GM19372 (cell line): ENCODE data around the gene MSI2.

Experiments
- ATAC-seq: cut with Tn5 transposase; IDR thresholded peaks from one replicate; pipeline ENCODE4 v1.9.1; 2021; ENCODE audit warnings: mild to moderate bottlenecking, low read depth, moderate library complexity; ENCODE audit not compliant: unreplicated experiment

MSI2 gene

DNA sequence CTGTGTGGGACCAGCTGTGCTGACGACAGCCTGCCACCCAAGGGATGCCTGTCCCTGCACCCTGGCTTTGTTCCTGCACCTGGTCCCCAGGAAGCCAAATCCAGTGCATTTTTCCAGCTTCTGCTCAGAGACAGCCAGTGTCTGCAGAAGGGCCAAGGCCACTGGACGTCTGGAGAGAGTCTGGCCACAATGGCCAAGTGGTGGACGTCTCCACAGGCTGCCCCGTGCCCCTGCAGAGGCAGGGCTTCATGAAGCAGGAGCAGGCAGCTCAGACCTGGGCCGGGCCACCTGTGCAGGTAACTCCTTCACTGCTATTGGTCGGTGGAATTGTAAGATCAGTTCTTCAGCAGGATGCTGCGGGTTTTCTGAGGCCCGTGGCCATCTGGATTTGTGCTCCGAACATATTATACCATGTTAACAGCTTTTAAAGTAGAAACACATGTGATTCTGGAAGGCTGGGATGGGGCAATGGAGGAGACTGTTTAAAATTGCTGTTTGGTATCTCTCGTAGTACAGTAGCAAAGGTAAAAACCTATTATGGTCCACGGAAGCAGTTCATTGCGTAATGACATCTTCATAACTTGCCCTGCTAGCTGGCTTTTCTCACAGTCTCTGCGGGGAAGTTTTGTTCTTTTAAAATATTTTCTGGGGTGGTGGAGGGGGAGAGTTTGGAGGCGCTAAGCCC, 303.5 kb downstream of the MSI2 start:
- no peak for ATAC-seq

DNA sequence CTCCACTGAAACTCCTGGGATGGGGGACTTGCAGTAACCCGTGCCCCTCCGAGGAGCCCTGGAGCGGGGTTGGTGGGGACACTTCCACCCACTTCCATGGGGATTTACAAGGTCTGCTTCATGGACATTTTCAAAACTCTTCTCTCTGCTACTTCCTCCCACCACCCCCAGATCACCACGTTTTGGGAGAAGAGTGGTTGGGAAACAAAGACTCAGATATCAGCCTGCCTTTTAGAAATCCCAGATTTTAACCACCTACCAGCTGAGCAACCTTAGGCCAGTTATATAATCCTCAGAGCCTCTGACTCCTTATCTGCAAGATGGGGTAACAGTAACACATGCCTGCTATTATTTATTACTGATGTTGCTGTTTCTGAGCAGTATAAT, 304.0 kb downstream of the MSI2 start:
- no peak for ATAC-seq

DNA sequence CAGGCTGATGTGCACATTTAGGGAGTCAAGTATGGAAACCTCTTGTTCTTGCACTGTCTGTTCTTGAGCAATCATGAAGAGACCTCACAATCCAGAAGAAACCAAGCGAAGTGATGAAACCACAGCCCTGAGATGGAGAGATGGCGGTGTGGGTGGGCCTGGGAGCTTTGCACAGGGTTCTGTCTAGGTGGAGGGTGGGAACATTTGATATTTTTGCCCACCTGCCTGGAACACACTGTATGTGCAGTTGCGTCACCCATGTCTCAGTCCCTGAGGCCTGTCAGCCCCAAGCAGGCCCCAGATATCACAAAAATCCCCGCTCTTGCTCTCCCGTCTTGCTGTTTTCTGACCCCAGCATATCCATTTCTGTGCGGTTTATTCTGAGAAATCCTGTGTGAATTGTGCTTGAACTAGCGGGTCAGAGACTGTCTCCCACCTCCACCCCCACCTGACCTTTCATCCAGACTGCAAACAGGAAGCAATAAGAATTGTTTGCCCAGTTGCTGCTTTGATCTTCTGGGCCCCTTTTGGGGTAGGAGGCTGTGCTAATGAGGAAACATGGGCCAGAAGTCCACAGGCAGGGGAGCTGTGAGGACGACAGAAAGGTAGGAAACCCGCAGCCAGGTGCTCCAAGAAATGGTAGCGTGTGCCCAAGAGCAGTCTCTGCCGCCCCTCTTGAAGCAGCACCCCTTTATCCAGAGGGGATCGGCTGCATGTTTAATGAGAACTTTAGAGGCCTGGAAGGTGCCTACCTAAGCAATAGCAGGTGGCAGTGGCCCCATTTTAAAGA, 304.9 kb downstream of the MSI2 start:
- no peak for ATAC-seq

DNA sequence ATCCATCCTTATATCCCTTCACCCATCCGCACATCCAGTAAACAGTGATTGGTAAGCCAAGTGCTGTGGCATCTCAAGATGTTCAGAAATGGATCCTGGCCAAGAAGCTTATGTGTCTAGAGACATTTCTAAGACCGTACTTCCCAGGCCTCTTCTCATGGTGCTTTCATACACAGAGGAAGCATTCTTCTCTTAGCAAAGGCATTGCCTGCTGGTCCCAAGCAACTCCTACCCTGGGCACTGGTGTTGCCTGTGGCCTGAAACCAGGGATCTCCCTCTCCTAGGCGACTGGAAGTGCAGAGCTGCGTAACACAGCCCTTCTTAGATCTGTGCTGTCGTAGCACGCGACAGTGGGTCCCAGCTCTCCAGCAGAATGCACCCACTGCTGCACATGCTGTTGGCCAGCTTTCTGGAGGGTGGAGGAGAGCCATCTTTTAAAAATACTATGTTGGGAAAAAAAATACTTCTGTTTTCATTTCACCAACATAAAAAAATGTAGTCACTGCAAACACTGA, 305.9 kb downstream of the MSI2 start:
- ATAC-seq: no peak

DNA sequence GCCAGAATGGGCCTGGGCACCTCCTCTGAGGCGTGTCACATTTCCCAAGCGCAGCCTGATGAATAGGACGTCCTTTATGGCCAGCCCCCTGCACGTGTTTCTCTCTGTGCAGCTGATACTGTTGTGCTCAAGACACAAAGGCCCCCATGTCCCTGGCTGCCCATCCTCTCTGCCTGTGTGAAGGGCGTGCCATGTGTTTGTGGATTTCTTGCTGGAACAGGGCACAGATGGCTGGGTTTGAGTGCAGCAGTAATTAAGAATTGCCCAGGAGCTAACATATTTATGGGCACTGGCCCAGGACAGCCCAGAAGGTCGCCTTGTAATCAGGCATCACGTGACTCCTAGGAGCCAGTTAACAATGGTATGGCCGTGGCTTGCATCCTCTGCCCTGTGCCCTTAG, 307.6 kb downstream of the MSI2 start:
- no peak for ATAC-seq

DNA sequence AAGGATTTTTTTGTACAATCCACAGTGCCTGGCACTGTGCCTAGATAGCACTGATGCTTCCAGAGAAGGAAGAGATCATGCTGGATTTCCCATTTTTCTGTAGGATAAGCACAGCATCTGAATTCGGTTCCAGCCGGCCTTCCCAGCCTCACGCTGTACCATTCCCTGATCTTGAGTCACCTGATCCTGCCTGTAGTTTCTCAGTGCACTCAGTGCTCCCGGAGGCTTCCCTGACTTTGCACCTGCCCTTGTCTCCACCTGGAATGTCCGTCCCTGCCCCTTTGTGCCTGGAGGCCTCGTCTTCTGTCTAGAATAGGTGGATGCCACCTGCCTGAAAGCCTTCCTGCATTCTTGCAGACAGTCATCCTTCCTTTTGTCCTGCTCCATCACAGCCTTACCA, 308.9 kb downstream of the MSI2 start:
- ATAC-seq: no peak

DNA sequence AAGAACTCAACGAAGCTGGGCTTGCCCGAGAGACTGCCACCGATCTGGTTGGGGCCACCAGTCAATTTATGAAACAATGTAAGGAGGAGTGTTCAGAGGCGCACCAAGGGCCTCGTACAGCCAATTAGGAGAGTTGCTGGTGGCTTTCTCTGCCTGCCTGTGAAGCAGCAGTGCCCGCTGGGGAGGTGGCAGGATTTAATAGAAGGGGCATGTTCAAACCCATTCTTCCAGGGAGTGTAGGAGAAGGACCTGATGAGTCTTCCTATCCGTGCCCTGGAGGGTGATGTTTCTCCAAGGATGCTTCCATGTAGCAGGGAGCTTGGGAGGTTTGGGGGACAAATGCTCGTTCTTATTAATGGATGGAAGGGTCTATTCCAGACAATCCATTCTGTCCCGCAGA, 310.4 kb downstream of the MSI2 start:
- ATAC-seq: no peak

DNA sequence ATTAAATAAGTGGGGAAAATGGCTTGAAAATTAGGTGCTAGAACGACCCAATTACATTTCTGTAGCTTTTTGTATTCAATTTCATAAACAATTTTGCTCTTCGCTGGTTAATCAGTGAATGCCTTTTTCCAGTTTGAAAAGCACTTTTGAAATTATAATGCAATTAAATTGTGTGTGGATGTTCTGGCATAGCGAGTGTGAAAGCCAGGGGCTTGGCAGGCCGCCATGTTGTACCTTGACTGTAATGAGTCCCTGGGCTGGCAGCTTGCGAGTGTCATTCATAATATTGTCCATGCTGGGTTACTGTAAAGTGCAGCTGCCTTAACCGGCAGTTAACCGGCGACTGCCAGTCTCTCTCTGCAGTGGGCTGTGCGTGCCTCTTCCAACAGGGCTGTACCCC, 310.9 kb downstream of the MSI2 start:
- ATAC-seq: no peak

DNA sequence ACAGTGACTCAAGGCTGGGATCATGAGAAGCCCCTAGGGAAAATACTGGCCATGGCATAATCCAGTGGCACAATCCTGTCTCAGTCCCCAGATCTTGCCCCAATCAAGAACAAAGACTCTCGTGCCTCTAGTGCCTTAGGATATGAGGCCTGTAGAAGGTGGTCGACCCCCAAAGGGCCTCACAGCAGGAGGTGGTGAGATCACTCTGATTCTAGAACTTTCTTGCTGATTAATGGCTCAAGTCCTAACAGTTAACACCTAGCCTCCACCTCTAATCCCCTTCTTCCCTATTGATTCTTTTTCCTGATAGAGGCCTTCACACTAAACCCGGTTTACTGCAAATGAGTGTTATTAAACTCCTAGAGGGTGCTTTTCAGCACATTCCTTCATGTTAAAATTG, 312.0 kb downstream of the MSI2 start:
- ATAC-seq: no peak

DNA sequence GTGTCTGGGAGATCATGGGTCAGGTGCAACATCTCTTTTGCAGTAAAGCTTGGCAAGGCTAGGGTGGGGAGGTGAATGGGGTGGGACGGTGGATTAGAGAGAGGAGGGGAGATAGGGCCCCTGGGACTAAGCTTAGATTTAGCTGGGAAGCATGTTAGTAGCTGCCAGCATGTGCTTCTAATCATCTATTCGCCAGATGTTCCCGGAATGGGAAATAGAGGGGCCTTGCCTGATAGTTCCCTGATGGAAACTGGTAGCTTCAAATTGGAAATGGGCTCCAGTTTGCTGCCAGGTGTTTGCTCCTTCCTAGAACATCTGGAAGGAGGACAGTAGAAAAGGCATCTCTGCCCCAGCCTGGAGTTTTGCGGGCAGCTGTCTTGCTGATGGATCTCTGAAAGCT, 312.7 kb downstream of the MSI2 start:
- no peak for ATAC-seq

DNA sequence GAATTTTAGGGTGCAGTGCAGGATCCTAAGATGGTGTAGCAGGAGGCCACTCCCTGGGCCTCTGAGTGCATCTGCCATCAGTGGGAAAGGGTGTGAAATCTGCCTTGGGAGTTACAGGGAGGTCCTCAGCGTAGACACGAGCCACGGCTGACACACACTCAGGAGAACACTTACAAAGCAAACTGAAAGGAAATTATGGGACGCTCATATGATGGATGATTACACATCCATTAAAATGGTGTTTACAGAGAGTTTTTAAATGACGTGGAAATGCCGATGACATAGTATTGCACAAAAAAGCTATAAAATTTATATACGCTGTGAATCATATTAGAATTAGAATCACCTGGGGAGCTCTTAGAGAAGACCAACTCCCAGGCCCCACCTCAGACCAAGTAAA, 313.5 kb downstream of the MSI2 start:
- no peak for ATAC-seq

DNA sequence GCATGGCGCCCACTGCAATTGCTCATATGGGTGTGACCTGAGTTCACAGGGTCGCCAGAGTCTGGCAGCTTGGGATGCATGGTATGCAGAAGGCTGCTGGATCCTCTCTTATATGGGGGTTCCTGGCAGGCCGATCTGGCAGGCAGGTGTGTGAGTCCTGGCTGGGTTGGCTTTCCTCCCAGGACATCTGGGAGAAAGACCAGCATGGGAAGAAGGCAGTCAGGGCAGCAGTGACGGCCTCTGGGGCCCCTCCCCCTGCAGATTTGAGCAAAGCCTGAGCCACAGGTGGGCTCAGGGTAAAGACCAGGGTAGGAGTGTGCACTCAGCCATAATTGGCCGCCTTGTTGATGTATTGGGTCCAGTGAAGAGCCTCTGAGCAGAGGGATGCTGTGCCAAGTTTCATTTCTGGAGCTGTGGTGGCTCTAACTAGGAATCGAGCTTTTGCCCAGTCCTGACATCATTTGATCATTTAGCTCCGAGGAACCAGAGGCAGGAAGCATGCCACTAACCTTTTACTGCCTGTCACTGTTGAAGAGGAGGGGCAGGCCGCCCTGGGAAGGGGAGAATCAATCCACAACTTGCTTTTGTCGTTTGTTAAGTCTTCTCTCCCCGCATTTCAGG, 314.5 kb downstream of the MSI2 start:
- ATAC-seq: no peak

DNA sequence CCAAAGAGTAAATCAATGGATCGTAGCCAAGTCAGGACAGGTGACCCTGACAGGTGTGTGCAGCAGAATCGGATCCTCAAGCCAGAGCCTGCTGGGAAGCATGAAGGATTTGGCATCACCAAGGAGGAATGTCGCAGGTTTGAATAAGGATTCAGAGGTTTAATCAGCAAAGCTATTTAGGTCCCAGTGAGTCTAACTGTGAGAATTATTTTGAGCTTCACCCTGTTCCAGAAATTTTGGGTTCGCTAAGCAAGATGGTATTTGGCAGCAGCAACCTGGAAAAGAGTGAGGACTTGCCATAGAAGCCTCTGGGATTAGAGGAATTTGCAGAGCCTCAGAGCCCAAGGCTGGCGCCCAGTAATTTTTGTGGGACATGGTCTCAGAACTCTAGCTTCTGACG, 315.7 kb downstream of the MSI2 start:
- no peak for ATAC-seq

DNA sequence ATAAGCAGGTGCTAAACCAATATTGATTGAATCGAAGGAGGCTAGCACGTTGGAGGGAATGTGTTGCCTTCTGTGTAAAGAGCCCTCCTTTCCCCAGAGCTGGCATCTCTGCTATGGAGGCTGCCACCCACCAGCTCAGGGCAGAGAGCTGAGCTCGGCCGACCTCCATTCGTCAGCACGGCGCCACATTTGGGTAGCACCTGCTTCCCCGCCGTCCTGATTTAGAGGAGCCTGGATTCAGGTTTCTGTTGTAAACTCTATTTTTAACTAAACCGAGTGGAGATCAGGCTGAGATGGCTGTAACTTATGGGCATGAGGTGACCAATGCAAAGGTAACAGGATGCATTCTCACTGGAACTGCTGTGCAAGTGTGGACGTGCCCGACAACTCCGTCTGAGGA, 316.3 kb downstream of the MSI2 start:
- no peak for ATAC-seq

DNA sequence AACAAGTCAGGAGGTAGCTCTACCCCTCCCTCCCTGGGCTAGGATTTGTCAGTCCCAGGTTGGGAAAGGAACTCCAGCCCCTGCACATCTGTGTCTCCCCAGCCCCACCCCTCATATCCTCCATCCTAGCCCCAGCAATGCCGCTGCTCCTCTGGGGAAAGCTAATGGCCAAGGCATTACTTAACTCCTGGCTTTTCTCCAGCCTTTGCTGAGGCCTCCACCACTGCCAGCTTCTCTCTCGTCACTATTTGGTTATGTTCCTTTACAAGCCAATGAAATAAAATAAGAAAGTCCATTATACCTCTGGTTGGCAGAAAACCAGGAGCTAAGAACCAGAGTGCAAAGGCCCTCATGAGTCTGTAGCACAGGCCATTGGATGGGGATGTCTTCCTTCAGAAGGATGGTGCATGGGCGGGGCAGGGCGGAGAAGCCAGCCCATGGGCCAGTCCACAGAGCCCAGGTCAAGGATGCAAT, 317.8 kb downstream of the MSI2 start:
- no peak for ATAC-seq

DNA sequence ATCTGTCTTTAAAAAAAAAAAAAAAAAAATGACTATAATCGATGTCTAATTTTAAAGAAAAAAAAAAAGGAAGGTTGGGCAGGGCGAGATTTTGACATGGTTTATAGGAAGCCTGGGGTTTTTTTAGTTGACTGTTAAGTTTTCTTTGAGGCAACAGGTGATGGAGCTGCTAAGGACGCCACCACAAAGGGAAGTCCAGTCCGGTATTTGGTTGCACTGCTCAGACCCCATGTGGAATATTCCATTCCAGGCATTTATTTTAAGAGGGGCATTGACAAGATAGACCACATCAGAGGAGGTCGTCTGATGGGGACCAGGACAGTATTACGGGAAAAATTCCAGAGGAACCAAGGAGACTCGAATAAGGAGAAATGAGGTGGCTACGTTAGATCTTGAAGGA, 320.4 kb downstream of the MSI2 start:
- no peak for ATAC-seq

DNA sequence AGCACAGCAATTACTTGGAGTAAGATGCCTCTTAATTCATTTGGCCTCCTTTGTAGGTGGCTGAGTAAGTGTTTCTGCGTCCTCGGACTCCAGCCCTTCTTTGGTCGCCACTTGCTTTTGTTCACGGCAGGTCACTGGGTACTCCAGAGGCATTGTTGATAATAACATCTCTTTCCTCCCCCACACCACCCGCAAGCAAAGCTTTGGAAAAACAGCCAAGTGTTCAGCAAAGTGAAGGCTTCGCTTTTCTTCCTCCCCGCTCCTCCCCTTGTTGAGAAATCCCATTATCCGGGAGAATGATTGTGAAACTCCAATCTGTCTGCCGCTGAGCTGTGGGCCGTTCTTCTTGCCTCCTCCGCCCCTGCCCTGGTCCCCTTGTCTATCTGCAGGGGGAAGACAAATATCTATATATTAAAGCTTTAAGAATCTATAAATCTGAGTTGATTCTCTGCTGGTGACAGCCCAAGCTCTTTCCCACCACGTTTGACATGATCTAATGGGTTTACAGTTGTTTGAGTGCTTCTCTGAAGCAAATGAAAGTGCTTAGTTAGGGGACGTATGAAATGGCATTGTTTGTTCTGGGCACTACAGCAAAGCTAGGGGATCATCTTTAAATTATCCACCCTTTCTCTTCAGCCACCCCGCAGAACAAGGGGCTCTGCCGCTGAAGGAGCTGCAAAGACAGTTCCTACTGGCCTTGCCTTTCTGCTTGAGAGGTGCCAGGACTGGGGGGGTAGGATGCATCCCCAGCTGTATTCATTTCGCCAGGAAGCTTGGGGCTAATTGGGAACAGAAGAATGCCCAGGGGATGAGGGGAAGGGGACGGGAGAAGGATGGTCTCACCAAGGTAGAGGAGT, 321.7 kb downstream of the MSI2 start:
- no peak for ATAC-seq

DNA sequence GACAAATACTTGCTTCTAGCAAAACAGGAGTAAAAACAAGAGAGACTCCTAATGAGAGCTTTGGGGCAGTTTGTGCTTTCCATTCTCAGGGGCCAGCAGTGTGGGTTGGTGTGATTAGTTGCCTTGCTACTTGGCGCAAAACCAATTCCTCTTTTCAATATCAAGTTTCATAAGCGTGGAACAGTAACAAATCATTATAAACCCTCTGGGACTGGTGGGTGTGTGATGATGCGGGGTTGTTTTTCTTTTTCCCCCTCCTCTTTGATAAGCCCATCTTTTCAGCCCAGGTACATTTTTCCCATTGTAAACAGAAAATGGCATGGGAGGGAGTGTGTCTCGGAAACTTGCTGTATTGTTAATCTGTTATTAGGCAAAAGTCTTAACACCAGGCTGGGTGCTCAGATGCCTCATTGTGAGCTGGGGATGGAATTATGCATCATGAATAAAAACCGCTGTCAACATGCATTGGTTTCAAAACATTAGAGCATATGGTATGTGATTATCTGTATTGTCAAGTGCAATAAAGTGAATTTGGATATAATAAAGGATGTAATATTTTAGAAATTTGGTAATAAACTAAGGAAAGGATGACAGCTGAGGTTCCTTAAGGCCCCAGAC, 322.4 kb downstream of the MSI2 start:
- ATAC-seq: no peak

DNA sequence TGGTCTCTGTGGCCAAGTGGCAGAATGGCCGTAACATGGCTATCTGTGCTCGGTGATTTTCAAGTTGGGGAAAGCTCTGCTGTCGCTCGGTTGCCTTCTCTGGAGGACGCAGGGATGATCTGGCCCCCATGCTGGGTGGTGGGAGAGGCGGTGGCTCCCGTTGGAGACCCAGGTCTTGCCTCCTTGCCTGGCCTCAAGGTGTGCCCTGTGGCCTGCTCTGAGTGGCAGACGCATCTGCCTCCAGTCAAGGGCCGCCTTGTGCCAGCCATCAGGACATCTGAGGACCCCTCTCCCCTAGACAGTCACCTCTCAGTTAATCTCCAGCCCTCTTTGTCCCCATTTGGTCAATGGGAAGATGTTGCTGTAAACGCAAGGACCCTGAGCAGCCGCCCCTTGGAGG, 322.9 kb downstream of the MSI2 start:
- ATAC-seq: no peak

DNA sequence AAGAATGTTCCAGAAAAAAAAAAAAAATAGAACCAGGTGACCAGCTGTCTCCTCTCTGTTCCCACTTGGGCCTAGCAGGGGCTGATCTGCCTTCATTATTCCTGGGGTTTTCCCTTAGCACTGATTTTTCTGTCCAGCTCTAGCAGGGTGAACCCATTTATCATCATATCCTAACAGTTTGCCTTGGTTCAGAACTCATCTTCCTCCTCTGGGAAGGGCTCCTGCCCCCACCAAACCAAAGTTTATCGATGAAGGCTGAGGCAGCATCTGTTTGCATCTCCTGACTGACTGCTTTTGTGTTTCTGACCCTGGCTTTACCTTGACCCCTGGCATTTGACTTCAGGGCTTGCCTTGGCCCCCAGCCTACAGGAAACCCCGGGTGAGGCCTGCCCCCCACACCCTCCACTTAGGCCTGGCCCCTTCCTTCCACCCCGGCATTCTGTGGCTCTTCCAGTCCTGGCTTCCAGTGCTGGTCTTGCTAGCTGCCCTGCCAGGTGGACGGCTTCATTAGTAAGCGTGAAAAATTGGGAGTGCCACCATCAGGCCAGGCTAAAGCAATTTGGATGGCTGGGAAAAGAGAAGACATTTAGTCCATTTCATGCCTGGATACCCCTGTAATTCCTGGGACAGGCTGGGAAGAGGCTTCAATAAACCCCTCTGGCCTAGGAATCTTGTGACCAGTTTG, 323.9 kb downstream of the MSI2 start:
- no peak for ATAC-seq
